ENCODE data around the gene LRRC34. TPM values are rescaled to one million over a fixed set of nuclear protein-coding genes. Genes with fewer than 3 reads are reported as not detected.

The LRRC34 gene
- total RNA-seq, 1 experiment from 2014 or later, result 9.7 TPM

- no peaks in the 10 kb centered on the region for H3K9me3 ChIP-seq (ENCODE audit: low read depth, low read length, poor library complexity, severe bottlenecking)
- no peak overlapping the region for H3K27ac ChIP-seq (ENCODE audit: low read depth, low read length, poor library complexity, severe bottlenecking)
- ChIA-PET POLR2A (ENCODE audit: low non-redundant PET) (no interaction called here), CTCF (no interaction called here)
- BruUV-seq (replicated peaks), result no TSS peak
- TF ChIP-seq CTCF (conservative IDR thresholded peaks at IDR 0.05; ENCODE audit: low read depth, low read length) (no peak), EZH2 (IDR thresholded peaks at IDR 0.05; ENCODE audit: borderline replicate concordance, low read depth, low read length, poor library complexity, severe bottlenecking) (no peak)
- H3K4me3 ChIP-seq (ENCODE audit: low read depth, low read length, poor library complexity, severe bottlenecking), result no peak overlapping the region
- intact Hi-C loops (cut with micrococcal nuclease; ENCODE audit: unreplicated experiment), result no loop called here
- H3K4me1 ChIP-seq (ENCODE audit: insufficient read depth, low read length, poor library complexity, severe bottlenecking), result no peaks in the 10 kb centered on the region
- H3K36me3 ChIP-seq (ENCODE audit: insufficient read depth, low read length, poor library complexity, severe bottlenecking), result peaks cover 54% of the 10 kb centered on the region
- H3K27me3 ChIP-seq (replicated peaks; ENCODE audit: insufficient read depth, low read depth, low read length, poor library complexity), result no peaks in the 10 kb centered on the region
- no peak for DNase-seq (ENCODE audit: low spot score)
Measured at GRCh38 chr3:169787791-169788190, 24.9 kb downstream of the LRRC34 start.

DNA sequence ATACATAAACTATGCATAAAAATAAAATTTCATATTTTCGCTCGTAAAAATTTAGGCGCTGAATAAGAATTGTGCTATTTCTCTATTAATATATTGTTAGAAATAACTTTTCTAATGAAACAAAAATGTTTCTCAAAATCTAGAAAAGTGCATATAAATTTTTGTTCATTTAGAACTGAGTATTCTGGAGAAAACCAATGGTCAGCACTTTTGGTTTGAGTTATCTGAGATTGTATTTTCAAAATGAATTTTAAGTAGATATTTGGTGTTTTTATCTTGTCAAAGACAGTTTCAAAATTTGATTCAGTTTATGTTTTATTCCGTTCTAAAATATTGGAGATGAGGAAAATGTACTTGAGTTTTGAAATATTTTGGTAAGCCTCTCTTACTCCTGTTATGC, 25.6 kb downstream of the LRRC34 start:
- TF ChIP-seq EZH2 (IDR thresholded peaks at IDR 0.05; ENCODE audit: borderline replicate concordance, low read depth, low read length, poor library complexity, severe bottlenecking) (no peak), CTCF (conservative IDR thresholded peaks at IDR 0.05; ENCODE audit: low read depth, low read length) (no peak)
- no peaks in the 10 kb centered on the region for H3K4me1 ChIP-seq (ENCODE audit: insufficient read depth, low read length, poor library complexity, severe bottlenecking)
- no peak for DNase-seq (ENCODE audit: low spot score)
- H3K27ac ChIP-seq (ENCODE audit: low read depth, low read length, poor library complexity, severe bottlenecking), result no peak overlapping the region
- POLR2A ChIA-PET (ENCODE audit: low non-redundant PET), result no interaction called here
- no peaks in the 10 kb centered on the region for H3K9me3 ChIP-seq (ENCODE audit: low read depth, low read length, poor library complexity, severe bottlenecking)
- H3K4me3 ChIP-seq (ENCODE audit: low read depth, low read length, poor library complexity, severe bottlenecking), result no peak overlapping the region
- intact Hi-C loops (cut with micrococcal nuclease; ENCODE audit: unreplicated experiment), result no loop called here
- H3K36me3 ChIP-seq (ENCODE audit: insufficient read depth, low read length, poor library complexity, severe bottlenecking), result peaks cover 61% of the 10 kb centered on the region
- no TSS peak for BruUV-seq (replicated peaks)
- no peaks in the 10 kb centered on the region for H3K27me3 ChIP-seq (replicated peaks; ENCODE audit: insufficient read depth, low read depth, low read length, poor library complexity)
- CTCF ChIA-PET, result no interaction called here

- Histone ChIP-seq H3K4me3 (ENCODE audit: low read depth, low read length, poor library complexity, severe bottlenecking) (no peak overlapping the region), H3K27me3 (replicated peaks; ENCODE audit: insufficient read depth, low read depth, low read length, poor library complexity) (no peaks in the 10 kb centered on the region), H3K36me3 (ENCODE audit: insufficient read depth, low read length, poor library complexity, severe bottlenecking) (peaks cover 97% of the 10 kb centered on the region), H3K9me3 (ENCODE audit: low read depth, low read length, poor library complexity, severe bottlenecking) (no peaks in the 10 kb centered on the region), H3K4me1 (ENCODE audit: insufficient read depth, low read length, poor library complexity, severe bottlenecking) (no peaks in the 10 kb centered on the region), H3K27ac (ENCODE audit: low read depth, low read length, poor library complexity, severe bottlenecking) (no peak overlapping the region)
- TF ChIP-seq CTCF (conservative IDR thresholded peaks at IDR 0.05; ENCODE audit: low read depth, low read length) (no peak), EZH2 (IDR thresholded peaks at IDR 0.05; ENCODE audit: borderline replicate concordance, low read depth, low read length, poor library complexity, severe bottlenecking) (no peak)
- no TSS peak for BruUV-seq (replicated peaks)
- intact Hi-C loops (cut with micrococcal nuclease; ENCODE audit: unreplicated experiment), result no loop called here
- ChIA-PET POLR2A (ENCODE audit: low non-redundant PET) (no interaction called here), CTCF (no interaction called here)
- DNase-seq (ENCODE audit: low spot score), result no peak
Measured at GRCh38 chr3:169781209-169781855, 31.4 kb downstream of the LRRC34 start.

All from A673 (cell line).